SK-N-SH (cell line): ENCODE measurements around the gene FOXP1. TPM values are rescaled to one million over a fixed set of nuclear protein-coding genes. Genes with fewer than 3 reads are reported as not detected.

Experiments used
- CTCF ChIA-PET: fragments of 300-600, 350-600 bp; formaldehyde crosslinking; extraction: SDS; loops from one replicate; lab custom pipeline; 2021; lab: Yijun Ruan, JAX
- POLR2A ChIA-PET: fragments of 350-600 bp; sonication (Branson Sonifier 250); formaldehyde crosslinking; extraction: SDS; loops from one replicate; lab custom pipeline; 2020; ENCODE audit warnings: antibody characterized with exemption, inconsistent platforms; lab: Yijun Ruan, JAX
- DNase-seq: peaks from one replicate; pipeline ENCODE4 v3.0.0; 2012
- H2AFZ ChIP-seq: fragments of 200-600 bp; sonication (generic); 2 replicates; pipeline ENCODE4 v1.8.1; 2016; ENCODE audit warnings: antibody characterized with exemption, mild to moderate bottlenecking, low read depth
- H3F3A ChIP-seq: fragments of 200-600 bp; sonication (generic); replicated peaks from 2 replicates; pipeline ENCODE3; 2016; ENCODE audit warnings: antibody characterized with exemption, mild to moderate bottlenecking; ENCODE audit not compliant: insufficient read depth
- H3K27ac ChIP-seq, 2 experiments: fragments of 200-500 bp in 1 of 2; fragments of 200-600 bp in 1 of 2; sonication (Bioruptor generic) in 1 of 2; sonication (generic), shearing (Covaris generic) in 1 of 2; 2 replicates each; pipeline versions ENCODE4 v1.5.1 to v1.6.1; 2014 to 2016; ENCODE audit warnings: low read depth in 2 of 2, inconsistent platforms in 1 of 2, low read length in 1 of 2, mild to moderate bottlenecking in 1 of 2, mixed read lengths in 1 of 2
- H3K27me3 ChIP-seq: fragments of 200-600 bp; sonication (generic), shearing (Covaris generic); 2 replicates; pipeline ENCODE4 v1.6.1; 2016; ENCODE audit warnings: mixed run types; ENCODE audit not compliant: insufficient read depth
- H3K36me3 ChIP-seq, 2 experiments: fragments of 200-500 bp in 1 of 2; fragments of 200-600 bp in 1 of 2; sonication (Bioruptor generic) in 1 of 2; sonication (generic) in 1 of 2; replicated peaks in 1 of 2; 2 replicates each; pipeline versions ENCODE3 to v1.5.1; 2014 to 2016; ENCODE audit warnings: low read length in 1 of 2, mild to moderate bottlenecking in 1 of 2; ENCODE audit not compliant: insufficient read depth in 2 of 2, control insufficient read depth in 1 of 2
- H3K4me1 ChIP-seq, 2 experiments: fragments of 200-500 bp in 1 of 2; fragments of 200-600 bp in 1 of 2; sonication (Bioruptor generic) in 1 of 2; sonication (generic), shearing (Covaris generic) in 1 of 2; 2 replicates each; pipeline versions ENCODE4 v1.5.1 to v1.6.1; 2014 to 2016; ENCODE audit warnings: low read depth in 1 of 2, low read length in 1 of 2, mixed run types in 1 of 2; ENCODE audit not compliant: insufficient read depth in 2 of 2, control insufficient read depth in 1 of 2
- H3K4me2 ChIP-seq: fragments of 200-600 bp; sonication (generic), shearing (Covaris generic); 2 replicates; pipeline ENCODE4 v1.6.1; 2017; ENCODE audit warnings: mixed run types
- H3K4me3 ChIP-seq, 2 experiments: fragments of 200-500 bp in 1 of 2; fragments of 200-600 bp in 1 of 2; sonication (Bioruptor generic) in 1 of 2; sonication (generic), shearing (Covaris generic) in 1 of 2; 2 replicates each; pipeline versions ENCODE4 v1.5.1 to v1.8.1; 2014 to 2016; ENCODE audit warnings: low read depth in 2 of 2, inconsistent platforms in 1 of 2, low read length in 1 of 2, mild to moderate bottlenecking in 1 of 2, mixed read lengths in 1 of 2, moderate library complexity in 1 of 2
- H3K79me2 ChIP-seq: fragments of 200-600 bp; sonication (generic); 2 replicates; pipeline ENCODE4 v1.8.1; 2017; ENCODE audit warnings: mild to moderate bottlenecking; ENCODE audit not compliant: insufficient read depth
- H3K9ac ChIP-seq: fragments of 200-600 bp; sonication (generic); 2 replicates; pipeline ENCODE4 v1.6.1; 2017; ENCODE audit warnings: mixed run types
- H3K9me2 ChIP-seq: fragments of 200-600 bp; sonication (generic); 2 replicates; pipeline ENCODE4 v1.6.1; 2017; ENCODE audit warnings: mixed run types
- H3K9me3 ChIP-seq: fragments of 200-600 bp; sonication (generic); 2 replicates; pipeline ENCODE4 v1.6.1; 2017; ENCODE audit warnings: mixed run types, mild to moderate bottlenecking, moderate library complexity
- H4K20me1 ChIP-seq: fragments of 200-600 bp; sonication (generic); 2 replicates; pipeline ENCODE4 v1.6.1; 2017; ENCODE audit warnings: mild to moderate bottlenecking, mixed run types; ENCODE audit not compliant: insufficient read depth
- CHD2 ChIP-seq: fragments of 150-350 bp; IDR thresholded peaks from 2 replicates; pipeline ENCODE4 v1.6.1; 2018; ENCODE audit warnings: low read length; ENCODE audit not compliant: partially characterized antibody
- EP300 ChIP-seq, 2 experiments: IDR thresholded peaks; 2 replicates each; pipeline versions ENCODE4 v1.4.0 to v1.6.1; 2012; ENCODE audit warnings: borderline replicate concordance in 1 of 2, low read depth in 1 of 2, low read length in 1 of 2
- EZH2phosphoT487 ChIP-seq: fragments of 200-600 bp; sonication (generic); IDR thresholded peaks from 2 replicates; pipeline ENCODE4 v1.6.1; 2017; ENCODE audit warnings: low read depth, mixed run types, mild to moderate bottlenecking, antibody characterized with exemption, moderate library complexity, borderline replicate concordance
- FOSL2 ChIP-seq: IDR thresholded peaks from 2 replicates; pipeline ENCODE4 v1.4.0; 2012; ENCODE audit warnings: low read depth, mild to moderate bottlenecking, moderate library complexity, borderline replicate concordance
- JUND ChIP-seq: IDR thresholded peaks from 2 replicates; pipeline ENCODE4 v1.4.0; 2012
- NFIC ChIP-seq: IDR thresholded peaks from 2 replicates; pipeline ENCODE4 v1.4.0; 2012; ENCODE audit warnings: borderline replicate concordance
- NRF1 ChIP-seq: IDR thresholded peaks from 2 replicates; pipeline ENCODE4 v1.6.1; 2012; ENCODE audit warnings: low read depth, mild to moderate bottlenecking, low read length
- RFX5 ChIP-seq: IDR thresholded peaks from 2 replicates; pipeline ENCODE4 v1.6.1; 2012; ENCODE audit warnings: mild to moderate bottlenecking, improper control_type of control experiment, low read length
- RXRA ChIP-seq: IDR thresholded peaks from 2 replicates; pipeline ENCODE4 v1.4.0; 2012; ENCODE audit warnings: low read depth, mild to moderate bottlenecking, borderline replicate concordance
- SMC3 ChIP-seq: IDR thresholded peaks from 2 replicates; pipeline ENCODE4 v1.6.1; 2012; ENCODE audit warnings: low read depth, low read length, improper control_type of control experiment
- TCF12 ChIP-seq: IDR thresholded peaks from 2 replicates; pipeline ENCODE4 v1.4.0; 2012
- WGBS: methylation state at CpG from one replicate; pipeline ENCODE4 v1.1.6; 2017; ENCODE audit warnings: low lambda C conversion rate; 5-methylcytosine and 5-hydroxymethylcytosine counted together
- polyA plus RNA-seq, 3 experiments: library from polyadenylated mRNA; depleted of rRNA; stranded (reverse); fragments of >200 nt; gene quantifications; 2 replicates each; pipeline ENCODE4 v1.2.3, GENCODE V29; 2012
- TF ChIP-seq, protein P1 (sequence below): fragments of 200-600 bp; sonication (generic); IDR thresholded peaks from 2 replicates; pipeline ENCODE4 v1.6.1; 2017; ENCODE audit warnings: antibody characterized with exemption, mild to moderate bottlenecking, moderate library complexity
- TF ChIP-seq, protein P2 (sequence below): fragments of 150-350 bp; IDR thresholded peaks from 2 replicates; pipeline ENCODE4 v1.6.1; 2016; ENCODE audit warnings: mild to moderate bottlenecking, low read depth, low read length
- TF ChIP-seq, protein P3 (sequence below): IDR thresholded peaks from 2 replicates; pipeline ENCODE4 v1.4.0; 2012; ENCODE audit warnings: low read depth, borderline replicate concordance

Gene FOXP1
- polyA plus RNA-seq, 1 of the 3 experiments (the other 2 are of a cell fraction): 8.8 TPM

DNA sequence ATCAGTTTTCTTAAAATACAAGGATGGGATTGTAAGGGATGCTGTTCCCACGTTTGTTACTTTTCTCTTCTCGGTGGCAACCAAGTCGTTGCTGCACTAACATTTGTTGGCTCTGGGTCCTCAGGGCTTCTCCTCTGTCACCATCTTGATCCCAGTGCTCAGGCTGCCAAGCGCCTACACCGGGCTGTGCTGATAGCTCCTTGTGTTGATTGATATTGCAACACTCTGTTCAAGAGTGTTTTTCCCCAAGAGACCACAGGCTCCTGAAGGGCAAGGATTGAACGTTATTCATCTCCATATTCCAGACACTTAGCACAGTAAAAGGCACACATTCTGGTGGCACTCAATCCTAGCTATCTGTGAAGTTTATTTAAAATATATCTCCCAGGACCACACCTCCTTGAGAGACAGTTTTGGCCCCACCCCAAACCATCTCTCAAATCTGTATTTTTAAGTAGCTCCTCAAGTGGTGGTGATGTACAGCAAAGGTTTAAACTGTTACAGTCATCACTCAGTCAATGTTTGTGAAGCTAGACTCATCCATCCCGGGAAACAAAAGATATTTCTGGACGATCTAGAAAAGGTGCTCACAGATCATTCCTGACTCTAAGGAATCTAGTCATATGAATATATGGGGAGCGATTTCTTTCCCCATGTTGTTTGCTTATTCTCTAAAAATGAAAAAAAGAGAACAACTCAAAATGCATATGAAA is 38.5 kb upstream of the FOXP1 start:
- Histone ChIP-seq H3K27me3 (no peaks in the 10 kb centered on the region), H3K79me2 (no peaks in the 10 kb centered on the region), H3K36me3 (no peaks in the 10 kb centered on the region), H4K20me1 (no peaks in the 10 kb centered on the region), H3K4me3 (no peak overlapping the region), H3F3A (no peaks in the 10 kb centered on the region), H3K4me1 (no peaks in the 10 kb centered on the region), H3K9me2 (no peaks in the 10 kb centered on the region), H2AFZ (no peak overlapping the region), H3K9ac (no peak overlapping the region), H3K27ac (no peak overlapping the region), H3K9me3 (no peaks in the 10 kb centered on the region), H3K4me2 (no peak overlapping the region)
- TF ChIP-seq JUND (no peak), SMC3 (no peak), EP300 (IDR thresholded peaks at IDR 0.05; ENCODE audit: borderline replicate concordance in 1 of 2, low read depth in 1 of 2, low read length in 1 of 2) (no peak), NFIC (no peak), CHD2 (no peak), RFX5 (no peak), FOSL2 (no peak), NRF1 (no peak), TCF12 (no peak), EZH2phosphoT487 (no peak), RXRA (no peak)
- TF ChIP-seq, protein P1, sequence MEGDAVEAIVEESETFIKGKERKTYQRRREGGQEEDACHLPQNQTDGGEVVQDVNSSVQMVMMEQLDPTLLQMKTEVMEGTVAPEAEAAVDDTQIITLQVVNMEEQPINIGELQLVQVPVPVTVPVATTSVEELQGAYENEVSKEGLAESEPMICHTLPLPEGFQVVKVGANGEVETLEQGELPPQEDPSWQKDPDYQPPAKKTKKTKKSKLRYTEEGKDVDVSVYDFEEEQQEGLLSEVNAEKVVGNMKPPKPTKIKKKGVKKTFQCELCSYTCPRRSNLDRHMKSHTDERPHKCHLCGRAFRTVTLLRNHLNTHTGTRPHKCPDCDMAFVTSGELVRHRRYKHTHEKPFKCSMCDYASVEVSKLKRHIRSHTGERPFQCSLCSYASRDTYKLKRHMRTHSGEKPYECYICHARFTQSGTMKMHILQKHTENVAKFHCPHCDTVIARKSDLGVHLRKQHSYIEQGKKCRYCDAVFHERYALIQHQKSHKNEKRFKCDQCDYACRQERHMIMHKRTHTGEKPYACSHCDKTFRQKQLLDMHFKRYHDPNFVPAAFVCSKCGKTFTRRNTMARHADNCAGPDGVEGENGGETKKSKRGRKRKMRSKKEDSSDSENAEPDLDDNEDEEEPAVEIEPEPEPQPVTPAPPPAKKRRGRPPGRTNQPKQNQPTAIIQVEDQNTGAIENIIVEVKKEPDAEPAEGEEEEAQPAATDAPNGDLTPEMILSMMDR: no peak
- TF ChIP-seq, protein P2, sequence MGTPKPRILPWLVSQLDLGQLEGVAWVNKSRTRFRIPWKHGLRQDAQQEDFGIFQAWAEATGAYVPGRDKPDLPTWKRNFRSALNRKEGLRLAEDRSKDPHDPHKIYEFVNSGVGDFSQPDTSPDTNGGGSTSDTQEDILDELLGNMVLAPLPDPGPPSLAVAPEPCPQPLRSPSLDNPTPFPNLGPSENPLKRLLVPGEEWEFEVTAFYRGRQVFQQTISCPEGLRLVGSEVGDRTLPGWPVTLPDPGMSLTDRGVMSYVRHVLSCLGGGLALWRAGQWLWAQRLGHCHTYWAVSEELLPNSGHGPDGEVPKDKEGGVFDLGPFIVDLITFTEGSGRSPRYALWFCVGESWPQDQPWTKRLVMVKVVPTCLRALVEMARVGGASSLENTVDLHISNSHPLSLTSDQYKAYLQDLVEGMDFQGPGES: no peak
- TF ChIP-seq, protein P3, sequence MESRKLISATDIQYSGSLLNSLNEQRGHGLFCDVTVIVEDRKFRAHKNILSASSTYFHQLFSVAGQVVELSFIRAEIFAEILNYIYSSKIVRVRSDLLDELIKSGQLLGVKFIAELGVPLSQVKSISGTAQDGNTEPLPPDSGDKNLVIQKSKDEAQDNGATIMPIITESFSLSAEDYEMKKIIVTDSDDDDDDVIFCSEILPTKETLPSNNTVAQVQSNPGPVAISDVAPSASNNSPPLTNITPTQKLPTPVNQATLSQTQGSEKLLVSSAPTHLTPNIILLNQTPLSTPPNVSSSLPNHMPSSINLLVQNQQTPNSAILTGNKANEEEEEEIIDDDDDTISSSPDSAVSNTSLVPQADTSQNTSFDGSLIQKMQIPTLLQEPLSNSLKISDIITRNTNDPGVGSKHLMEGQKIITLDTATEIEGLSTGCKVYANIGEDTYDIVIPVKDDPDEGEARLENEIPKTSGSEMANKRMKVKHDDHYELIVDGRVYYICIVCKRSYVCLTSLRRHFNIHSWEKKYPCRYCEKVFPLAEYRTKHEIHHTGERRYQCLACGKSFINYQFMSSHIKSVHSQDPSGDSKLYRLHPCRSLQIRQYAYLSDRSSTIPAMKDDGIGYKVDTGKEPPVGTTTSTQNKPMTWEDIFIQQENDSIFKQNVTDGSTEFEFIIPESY: no peak
- no peak for DNase-seq
- ChIA-PET POLR2A (no interaction called here), CTCF (no interaction called here)
- WGBS: 54% methylated on average over 9 of the region's 9 CpGs
